Natural killer cell (primary cell): ENCODE measurements around the gene DLX4. TPM values are rescaled to one million over a fixed set of nuclear protein-coding genes. Genes with fewer than 3 reads are reported as not detected.

ENCODE experiments used
- ATAC-seq, 3 donors: fragments of 150-1000 bp in 2 of 3; fragments of 200-7000 bp in 1 of 3; cut with Tn5 transposase; 1 replicate in 1 of 3; 2 replicates in 2 of 3; pipeline ENCODE4 v1.10.0; 2021; ENCODE audit warnings: mild to moderate bottlenecking in 2 of 3, moderate library complexity in 2 of 3
- DNase-seq, 2 donors: peaks; one replicate each; pipeline versions ENCODE4 v3.0.0 to v3.0.0-alpha.2; 2013 to 2021; ENCODE audit warnings: mixed read lengths in 1 of 2
- H3K27ac ChIP-seq: one replicate; pipeline ENCODE4 v1.5.1; 2013; ENCODE audit warnings: mild to moderate bottlenecking, low read length
- H3K27me3 ChIP-seq: one replicate; pipeline ENCODE4 v1.6.1; 2013; ENCODE audit warnings: low read length; ENCODE audit not compliant: control insufficient read depth, insufficient read depth
- H3K36me3 ChIP-seq: one replicate; pipeline ENCODE4 v1.6.1; 2013; ENCODE audit warnings: low read length; ENCODE audit not compliant: control insufficient read depth, insufficient read depth
- H3K4me1 ChIP-seq: one replicate; pipeline ENCODE4 v1.6.1; 2013; ENCODE audit warnings: low read length; ENCODE audit not compliant: control insufficient read depth, insufficient read depth
- H3K4me3 ChIP-seq: one replicate; pipeline ENCODE4 v1.5.1; 2013; ENCODE audit warnings: low read length
- H3K9me3 ChIP-seq: one replicate; pipeline ENCODE4 v1.6.1; 2013; ENCODE audit warnings: low read length; ENCODE audit not compliant: control insufficient read depth, insufficient read depth
- H3K27ac Mint-ChIP-seq, 2 donors: one replicate each; pipeline ENCODE4 v1.8.0; 2022; ENCODE audit warnings: mild to moderate bottlenecking in 2 of 2, mixed read lengths in 2 of 2, moderate library complexity in 1 of 2
- H3K27me3 Mint-ChIP-seq, 2 donors: one replicate each; pipeline ENCODE4 v1.8.0; 2022; ENCODE audit warnings: low read depth in 2 of 2, mixed read lengths in 2 of 2
- H3K36me3 Mint-ChIP-seq: one replicate; pipeline ENCODE4 v1.8.0; 2022; ENCODE audit warnings: mixed read lengths
- H3K4me1 Mint-ChIP-seq, 2 donors: one replicate each; pipeline ENCODE4 v1.8.0; 2022; ENCODE audit warnings: mixed read lengths in 2 of 2
- H3K4me3 Mint-ChIP-seq: one replicate; pipeline ENCODE4 v1.8.0; 2022; ENCODE audit warnings: mild to moderate bottlenecking, moderate library complexity, mixed read lengths
- H3K9me3 Mint-ChIP-seq, 2 donors: one replicate each; pipeline ENCODE4 v1.8.0; 2022; ENCODE audit warnings: mixed read lengths in 2 of 2
- CTCF ChIP-seq: fragments of 200-600 bp; IDR thresholded peaks from one replicate; pipeline ENCODE4 v1.8.0; 2022; ENCODE audit warnings: antibody characterized with exemption
- WGBS: methylation state at CpG from one replicate; pipeline ENCODE4 v1.1.7; 2013; ENCODE audit warnings: missing lambda C conversion rate; ENCODE audit not compliant: insufficient coverage; 5-methylcytosine and 5-hydroxymethylcytosine counted together
- intact Hi-C: fragments of 100-400 bp; cut with micrococcal nuclease; formaldehyde crosslinking; loops from one replicate; pipeline ENCODE4 v1.14.2; 2022
- total RNA-seq, 4 donors: library from RNA; stranded (reverse); fragments of 120-200 nt in 1 of 4; gene quantifications; one replicate each; pipeline versions ENCODE4 v1.2.3 to v1.2.4, GENCODE V29; 2013 to 2022

DLX4 gene
- total RNA-seq, 3 donors from 2014 or later (not counting 1 experiment from before 2014, with no cell fraction given): 0.35 to 1.1 TPM; not detected in 1

DNA sequence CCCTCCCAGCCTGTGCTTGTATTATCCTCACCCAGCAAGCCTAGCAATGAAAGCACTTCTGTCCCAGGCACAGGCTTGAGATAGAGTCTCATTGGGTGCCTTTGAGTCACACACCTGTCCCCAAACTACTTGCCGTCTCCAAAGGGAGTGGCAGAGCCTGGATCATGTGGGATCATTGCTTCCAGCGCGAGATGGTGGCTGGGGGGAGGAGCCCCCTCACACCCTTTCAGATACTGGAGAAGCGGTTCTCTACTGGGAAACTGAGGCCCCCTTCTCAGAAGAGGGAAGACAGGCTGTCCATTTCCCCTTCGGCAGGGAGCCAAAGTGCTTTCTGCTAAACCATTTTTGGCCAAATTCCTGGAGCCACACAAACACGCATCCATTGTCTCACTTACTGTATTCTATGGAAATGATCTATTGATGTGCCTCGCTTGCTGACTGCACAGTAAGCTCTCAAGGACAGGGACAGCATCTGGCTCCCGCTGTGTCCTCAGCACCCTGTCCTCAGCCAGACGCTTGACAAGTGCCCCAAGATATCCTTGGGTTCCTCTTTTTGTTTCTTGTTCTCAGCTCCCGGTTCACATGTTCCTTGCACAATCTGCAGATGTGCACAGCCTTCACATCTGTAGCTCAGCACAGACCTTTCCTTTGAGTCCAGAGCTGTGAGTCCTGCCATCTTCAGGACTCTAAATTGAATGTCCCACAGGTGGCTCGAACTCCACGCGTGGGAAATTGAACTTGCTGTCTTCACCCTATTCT lies 52.0 kb downstream of the DLX4 start:
- H3K9me3 Mint-ChIP-seq: no peaks in the 10 kb centered on the region
- WGBS: 58% methylated on average over 13 of the region's 13 CpGs

DNA sequence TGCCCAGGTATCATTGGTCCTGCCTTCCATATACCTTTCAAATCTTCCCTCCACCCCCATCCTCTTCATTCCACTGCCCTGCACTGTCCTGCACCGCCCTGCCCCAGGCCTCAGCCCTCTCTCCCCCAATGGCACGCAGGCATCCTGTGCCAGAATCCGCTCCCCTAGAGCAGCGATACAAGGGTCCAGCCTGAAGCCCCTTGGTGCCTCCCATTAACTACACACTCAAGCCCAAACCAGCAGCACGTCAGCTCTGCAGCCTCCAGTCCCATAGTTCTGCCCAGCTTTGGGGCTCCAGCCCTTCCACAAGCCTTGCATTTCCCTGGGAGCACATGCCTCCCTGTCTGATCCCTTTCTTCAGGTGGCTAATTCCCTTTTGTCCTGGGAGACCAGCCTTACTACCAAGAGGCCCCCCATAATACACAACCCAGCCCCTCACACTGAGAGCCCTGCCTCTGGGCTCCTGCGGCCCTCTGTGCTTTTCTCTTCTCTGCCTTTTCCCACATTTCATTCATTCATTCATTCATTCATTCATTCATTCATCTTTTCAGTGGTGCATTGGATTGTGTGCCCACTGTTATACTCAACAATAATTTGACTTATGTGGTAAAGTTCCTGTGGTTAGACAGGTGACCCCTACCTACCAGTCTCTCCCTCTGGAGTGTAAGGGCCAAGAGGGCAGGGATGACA lies 52.8 kb downstream of the DLX4 start:
- peaks cover 14 to 15% of the 10 kb centered on the region in 2 donors for H3K27me3 Mint-ChIP-seq
- no peaks in the 10 kb centered on the region for H3K9me3 ChIP-seq
- H3K4me1 ChIP-seq: no peaks in the 10 kb centered on the region
- H3K9me3 Mint-ChIP-seq: no peaks in the 10 kb centered on the region
- peaks cover 0 to 4% of the 10 kb centered on the region in 2 donors for H3K4me1 Mint-ChIP-seq
- no peak for DNase-seq
- H3K27me3 ChIP-seq: no peaks in the 10 kb centered on the region
- no peak for ATAC-seq
- H3K36me3 ChIP-seq: no peaks in the 10 kb centered on the region
- intact Hi-C loops: no loop called here
- H3K4me3 ChIP-seq: no peak overlapping the region
- TF ChIP-seq CTCF: no peak
- H3K4me3 Mint-ChIP-seq: no peak overlapping the region
- no peak overlapping the region for H3K27ac Mint-ChIP-seq
- no peak overlapping the region for H3K27ac ChIP-seq
- no peaks in the 10 kb centered on the region for H3K36me3 Mint-ChIP-seq
- 87% methylated on average over 6 of the region's 6 CpGs for WGBS

More for the DNA sequence above, 52.0 kb downstream of the DLX4 start:
- Mint-ChIP-seq H3K4me3 (no peak overlapping the region), H3K36me3 (no peaks in the 10 kb centered on the region), H3K4me1 (no peaks in the 10 kb centered on the region), H3K27ac (no peak overlapping the region), H3K27me3 (peaks cover 14 to 15% of the 10 kb centered on the region in 2 donors)
- H3K36me3 ChIP-seq: no peaks in the 10 kb centered on the region
- no peaks in the 10 kb centered on the region for H3K9me3 ChIP-seq
- no peak for TF ChIP-seq CTCF
- no peaks in the 10 kb centered on the region for H3K4me1 ChIP-seq
- no peak overlapping the region for H3K27ac ChIP-seq
- no peak for ATAC-seq
- H3K4me3 ChIP-seq: no peak overlapping the region
- intact Hi-C loops: no loop called here
- H3K27me3 ChIP-seq: no peaks in the 10 kb centered on the region
- no peak for DNase-seq

DNA sequence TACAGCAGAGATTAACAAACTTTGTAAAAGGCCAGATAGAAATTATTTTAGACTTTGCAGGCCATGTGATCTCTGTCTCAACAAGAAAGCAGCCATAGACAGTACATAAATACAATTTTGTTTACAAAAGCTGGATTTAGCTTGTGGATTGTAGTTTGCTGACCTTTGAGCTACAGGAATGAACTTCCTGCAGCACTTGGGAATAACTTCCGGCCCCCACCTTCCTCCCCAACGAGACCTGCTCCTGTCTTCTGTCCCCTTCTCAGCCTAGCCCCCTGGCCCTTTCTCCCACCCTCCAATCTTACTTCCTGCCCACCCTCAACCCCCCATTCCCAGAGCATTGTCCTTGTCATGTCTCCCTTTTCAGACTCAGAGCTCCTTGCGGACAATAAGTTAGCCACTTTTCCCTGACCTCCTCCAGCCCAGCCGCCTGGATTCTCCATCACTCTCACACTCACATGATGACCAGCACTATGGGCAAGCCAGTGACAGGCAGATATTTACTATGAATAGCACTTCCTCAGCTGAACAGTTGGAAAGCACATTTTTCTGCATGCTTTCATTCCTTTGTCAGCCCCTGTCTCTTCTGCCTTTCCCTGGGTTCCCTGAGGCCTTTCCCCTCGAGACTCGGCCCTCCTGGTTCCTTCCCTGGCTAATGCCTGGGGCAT lies 53.6 kb downstream of the DLX4 start:
- Mint-ChIP-seq H3K4me3 (no peak overlapping the region), H3K27me3 (peaks cover 17 to 19% of the 10 kb centered on the region in 2 donors), H3K9me3 (no peaks in the 10 kb centered on the region), H3K27ac (no peak overlapping the region), H3K36me3 (no peaks in the 10 kb centered on the region), H3K4me1 (peaks cover 0 to 11% of the 10 kb centered on the region in 2 donors)
- DNase-seq (no peak), ATAC-seq (no peak)
- Histone ChIP-seq H3K27ac (no peak overlapping the region), H3K27me3 (peaks cover 5% of the 10 kb centered on the region), H3K4me3 (no peak overlapping the region), H3K4me1 (peaks cover 7% of the 10 kb centered on the region), H3K36me3 (no peaks in the 10 kb centered on the region), H3K9me3 (no peaks in the 10 kb centered on the region)
- TF ChIP-seq CTCF: no peak
- intact Hi-C loops: no loop called here
- 83% methylated on average over 6 of the region's 6 CpGs for WGBS
